Mesenchymal stem cell (in vitro differentiated cells and primary cell): ENCODE data around the gene NTN1.

ENCODE experiments used
- DNase-seq: peaks from one replicate; pipeline ENCODE4 v3.0.0-alpha.2; 2013
- H2AFZ ChIP-seq: one replicate; pipeline ENCODE4 v1.6.1; 2013; ENCODE audit warnings: low read depth, mild to moderate bottlenecking, control low read depth, inconsistent platforms, low read length, moderate library complexity
- H2AK5ac ChIP-seq: 2 replicates; pipeline ENCODE4 v1.6.1; 2013; ENCODE audit warnings: low read length, moderate library complexity, mild to moderate bottlenecking, inconsistent platforms; ENCODE audit not compliant: severe bottlenecking
- H2BK120ac ChIP-seq: one replicate; pipeline ENCODE4 v1.6.1; 2013; ENCODE audit warnings: low read depth, mild to moderate bottlenecking, inconsistent platforms, low read length, moderate library complexity
- H2BK12ac ChIP-seq, 2 experiments: one replicate each; pipeline ENCODE4 v1.6.1; 2013; ENCODE audit warnings: inconsistent platforms in 2 of 2, low read length in 2 of 2, mild to moderate bottlenecking in 2 of 2, moderate library complexity in 2 of 2, control low read depth in 1 of 2
- H2BK15ac ChIP-seq: one replicate; pipeline ENCODE4 v1.6.1; 2013; ENCODE audit warnings: mild to moderate bottlenecking, low read depth, inconsistent platforms; ENCODE audit not compliant: poor library complexity, severe bottlenecking
- H2BK5ac ChIP-seq: 2 replicates; pipeline ENCODE4 v1.6.1; 2013; ENCODE audit warnings: low read depth, mild to moderate bottlenecking, low read length, control low read depth, inconsistent platforms; ENCODE audit not compliant: poor library complexity, severe bottlenecking
- H3K14ac ChIP-seq, 2 experiments: one replicate each; pipeline ENCODE4 v1.6.1; 2013; ENCODE audit warnings: inconsistent platforms in 2 of 2, low read length in 2 of 2, control low read depth in 1 of 2, mild to moderate bottlenecking in 1 of 2, moderate library complexity in 1 of 2
- H3K18ac ChIP-seq, 2 experiments: one replicate each; pipeline ENCODE4 v1.6.1; 2013; ENCODE audit warnings: inconsistent platforms in 2 of 2, low read length in 2 of 2, control low read depth in 1 of 2, low read depth in 1 of 2, mild to moderate bottlenecking in 1 of 2
- H3K23ac ChIP-seq, 2 experiments: one replicate each; pipeline ENCODE4 v1.6.1; 2013; ENCODE audit warnings: inconsistent platforms in 2 of 2, low read length in 2 of 2, mild to moderate bottlenecking in 2 of 2, moderate library complexity in 2 of 2, control low read depth in 1 of 2
- H3K27ac ChIP-seq: 2 replicates; pipeline ENCODE4 v1.5.1; 2013; ENCODE audit warnings: mild to moderate bottlenecking, moderate library complexity, low read length, control low read depth, inconsistent platforms; ENCODE audit not compliant: poor library complexity, severe bottlenecking
- H3K27me3 ChIP-seq, 2 experiments: 2 replicates each; pipeline versions ENCODE4 v1.6.1 to v1.7.0; 2013; ENCODE audit warnings: low read length in 2 of 2, mild to moderate bottlenecking in 2 of 2, moderate library complexity in 2 of 2, control low read depth in 1 of 2, inconsistent platforms in 1 of 2; ENCODE audit not compliant: control insufficient read depth in 1 of 2, insufficient read depth in 1 of 2
- H3K36me3 ChIP-seq, 2 experiments: 2 replicates each; pipeline versions ENCODE4 v1.6.1 to v1.7.0; 2013; ENCODE audit warnings: low read length in 2 of 2, control low read depth in 1 of 2, inconsistent platforms in 1 of 2, low read depth in 1 of 2, mild to moderate bottlenecking in 1 of 2; ENCODE audit not compliant: insufficient read depth in 2 of 2, control insufficient read depth in 1 of 2
- H3K4ac ChIP-seq, 2 experiments: one replicate each; pipeline ENCODE4 v1.6.1; 2013; ENCODE audit warnings: inconsistent platforms in 2 of 2, low read length in 2 of 2, mild to moderate bottlenecking in 2 of 2, moderate library complexity in 2 of 2, control low read depth in 1 of 2, low read depth in 1 of 2
- H3K4me1 ChIP-seq: 2 replicates; pipeline ENCODE4 v1.6.1; 2013; ENCODE audit warnings: low read depth, low read length, control low read depth; ENCODE audit not compliant: control insufficient read depth, insufficient read depth
- H3K4me2 ChIP-seq: 2 replicates; pipeline ENCODE4 v1.6.1; 2013; ENCODE audit warnings: low read length, mild to moderate bottlenecking, inconsistent platforms; ENCODE audit not compliant: poor library complexity, severe bottlenecking
- H3K4me3 ChIP-seq, 2 experiments: 2 replicates each; pipeline versions ENCODE4 v1.5.1 to v1.7.0; 2013; ENCODE audit warnings: low read length in 2 of 2, mild to moderate bottlenecking in 2 of 2, control low read depth in 1 of 2, low read depth in 1 of 2; ENCODE audit not compliant: insufficient read depth in 1 of 2
- H3K79me1 ChIP-seq: replicated peaks from 2 replicates; pipeline ENCODE4 v1.6.1; 2013; ENCODE audit warnings: mild to moderate bottlenecking, control low read depth, low read length, inconsistent platforms; ENCODE audit not compliant: poor library complexity, severe bottlenecking
- H3K9ac ChIP-seq: 2 replicates; pipeline ENCODE4 v1.7.0; 2013; ENCODE audit warnings: mild to moderate bottlenecking, low read length, moderate library complexity
- H3K9me3 ChIP-seq: 2 replicates; pipeline ENCODE4 v1.7.0; 2013; ENCODE audit warnings: mild to moderate bottlenecking, low read length; ENCODE audit not compliant: control insufficient read depth
- H4K8ac ChIP-seq: one replicate; pipeline ENCODE4 v1.6.1; 2013; ENCODE audit warnings: inconsistent platforms, mild to moderate bottlenecking, low read length, moderate library complexity
- H4K91ac ChIP-seq: one replicate; pipeline ENCODE4 v1.6.1; 2013; ENCODE audit warnings: mild to moderate bottlenecking, low read length, inconsistent platforms
- WGBS: methylation state at CpG from one replicate; pipeline ENCODE4 v1.1.7; 2013; ENCODE audit warnings: mixed read lengths; 5-methylcytosine and 5-hydroxymethylcytosine counted together

Gene NTN1

DNA sequence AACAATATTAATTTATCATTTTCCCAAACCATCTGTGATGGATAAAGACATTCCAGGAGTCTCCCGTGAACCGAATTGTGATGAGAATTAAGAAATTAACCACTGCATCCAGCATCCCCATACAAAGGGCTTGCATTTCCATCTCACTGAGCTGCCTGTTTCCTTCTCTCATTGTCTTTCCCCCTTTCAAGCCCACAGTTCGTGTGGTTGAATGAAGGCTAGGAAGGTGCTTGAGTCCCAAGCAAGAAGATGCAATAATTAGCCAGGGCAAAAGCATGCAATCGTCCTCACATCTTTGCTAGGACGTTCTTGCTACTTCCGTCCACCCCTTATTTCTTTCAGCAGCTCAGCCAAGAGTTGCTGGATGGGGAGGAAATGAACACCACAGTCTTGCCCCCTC, 146.1 kb downstream of the NTN1 start:
- Histone ChIP-seq H3K9me3 (no peaks in the 10 kb centered on the region), H3K27me3 (peaks cover 5 to 14% of the 10 kb centered on the region in 2 experiments), H2BK120ac (no peak overlapping the region), H3K27ac (no peak overlapping the region), H4K8ac (no peak overlapping the region), H3K4me3 (no peak overlapping the region), H3K4me1 (peaks cover 1% of the 10 kb centered on the region), H2AK5ac (no peak overlapping the region), H2AFZ (no peak overlapping the region), H3K4ac (no peak overlapping the region), H3K79me1 (no peaks in the 10 kb centered on the region), H2BK15ac (no peak overlapping the region), H2BK12ac (no peak overlapping the region), H3K9ac (no peak overlapping the region), H3K4me2 (no peak overlapping the region), H4K91ac (no peak overlapping the region), H3K14ac (no peak overlapping the region), H3K18ac (no peak overlapping the region), H3K23ac (no peak overlapping the region), H3K36me3 (no peaks in the 10 kb centered on the region), H2BK5ac (no peak overlapping the region)
- WGBS, result 73% methylated on average over 6 of the region's 6 CpGs
- DNase-seq, result no peak

DNA sequence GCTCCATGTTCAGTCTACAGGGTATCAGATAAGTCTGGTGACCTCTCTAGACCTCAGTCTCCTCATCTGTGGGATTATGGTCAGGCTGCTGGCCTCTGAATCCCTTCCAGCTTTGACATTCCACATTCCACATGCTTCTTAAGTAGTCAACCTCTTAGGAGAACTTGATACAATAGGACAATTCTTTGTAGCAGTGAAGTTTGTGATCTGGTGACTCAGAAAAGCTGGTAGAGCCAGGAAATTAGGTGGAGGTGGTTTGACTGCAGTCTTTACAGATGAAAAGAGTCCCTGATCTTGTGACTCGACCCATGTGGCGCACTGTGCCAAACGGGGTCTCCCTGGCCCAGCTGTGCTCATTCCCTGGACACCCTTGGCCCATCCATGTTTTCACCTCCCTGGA, 147.8 kb downstream of the NTN1 start:
- H2BK120ac ChIP-seq, result no peak overlapping the region
- H3K4ac ChIP-seq, result no peak overlapping the region
- no peak overlapping the region for H3K4me2 ChIP-seq
- H4K8ac ChIP-seq, result no peak overlapping the region
- no peak overlapping the region for H3K14ac ChIP-seq
- no peak overlapping the region for H3K4me3 ChIP-seq
- H3K4me1 ChIP-seq, result no peaks in the 10 kb centered on the region
- no peak overlapping the region for H3K18ac ChIP-seq
- no peaks in the 10 kb centered on the region for H3K36me3 ChIP-seq
- 86% methylated on average over 3 of the region's 3 CpGs for WGBS
- H3K27me3 ChIP-seq, result peaks cover 5 to 14% of the 10 kb centered on the region in 2 experiments
- H3K27ac ChIP-seq, result no peak overlapping the region
- H3K9ac ChIP-seq, result no peak overlapping the region
- H3K79me1 ChIP-seq, result no peaks in the 10 kb centered on the region
- no peaks in the 10 kb centered on the region for H3K9me3 ChIP-seq
- no peak overlapping the region for H2AK5ac ChIP-seq
- no peak overlapping the region for H2BK12ac ChIP-seq
- H3K23ac ChIP-seq, result no peak overlapping the region
- no peak overlapping the region for H4K91ac ChIP-seq
- no peak for DNase-seq
- H2BK5ac ChIP-seq, result no peak overlapping the region
- no peak overlapping the region for H2BK15ac ChIP-seq
- no peak overlapping the region for H2AFZ ChIP-seq

DNA sequence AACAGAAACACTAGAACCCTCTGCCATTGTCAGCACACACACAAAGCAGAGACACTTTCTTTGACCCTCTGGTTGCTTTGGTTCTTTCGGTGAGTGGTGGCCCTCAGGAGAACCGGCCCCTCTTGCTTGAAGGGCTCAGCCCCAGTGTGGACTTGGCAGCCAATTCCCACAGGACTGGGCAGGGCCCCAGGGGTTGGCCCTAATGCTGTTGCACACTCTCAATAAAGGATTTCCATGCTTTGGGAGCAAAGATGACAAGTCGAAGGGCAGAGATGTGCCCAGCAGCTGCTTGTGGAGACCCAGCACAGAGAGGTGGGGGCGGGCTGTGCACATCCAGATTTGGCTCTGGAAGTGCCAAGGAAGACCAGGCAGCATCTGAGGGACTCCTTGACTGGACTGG, 149.0 kb downstream of the NTN1 start:
- Histone ChIP-seq H4K8ac (no peak overlapping the region), H3K36me3 (no peaks in the 10 kb centered on the region), H3K4me3 (no peak overlapping the region), H3K4ac (no peak overlapping the region), H2AFZ (no peak overlapping the region), H3K9me3 (peaks cover 5% of the 10 kb centered on the region), H3K9ac (no peak overlapping the region), H2BK15ac (no peak overlapping the region), H4K91ac (no peak overlapping the region), H2BK5ac (no peak overlapping the region), H3K23ac (no peak overlapping the region), H3K4me1 (no peaks in the 10 kb centered on the region), H3K79me1 (no peaks in the 10 kb centered on the region), H2BK120ac (no peak overlapping the region), H3K27me3 (peaks cover 9 to 14% of the 10 kb centered on the region in 2 experiments), H2BK12ac (no peak overlapping the region), H3K4me2 (no peak overlapping the region), H2AK5ac (no peak overlapping the region), H3K18ac (no peak overlapping the region), H3K14ac (no peak overlapping the region), H3K27ac (no peak overlapping the region)
- DNase-seq, result no peak
- 79% methylated on average over 4 of the region's 4 CpGs for WGBS

DNA sequence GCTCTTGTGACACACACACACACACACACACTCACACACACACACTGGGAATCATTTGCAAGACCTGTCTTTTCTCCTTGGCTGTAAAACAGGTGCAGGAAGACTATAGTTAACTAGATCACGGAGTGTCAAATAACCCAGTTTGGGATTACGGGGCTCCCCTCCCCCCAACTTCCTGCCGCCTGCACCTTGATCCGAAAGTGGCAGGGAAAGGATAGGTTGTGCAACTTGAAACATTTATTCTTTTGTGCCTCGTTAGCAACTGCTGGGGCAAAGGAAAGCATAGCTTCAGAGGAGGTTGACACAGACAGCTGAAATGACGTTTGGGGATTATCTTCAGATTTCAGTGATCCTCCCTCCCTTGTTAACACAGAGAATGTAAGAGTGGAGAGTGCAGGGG, 149.5 kb downstream of the NTN1 start:
- Histone ChIP-seq H3K14ac (no peak overlapping the region), H2BK12ac (no peak overlapping the region), H2BK120ac (no peak overlapping the region), H3K79me1 (no peaks in the 10 kb centered on the region), H2BK5ac (no peak overlapping the region), H2BK15ac (no peak overlapping the region), H3K27ac (no peak overlapping the region), H3K9me3 (peaks cover 5% of the 10 kb centered on the region), H3K4ac (no peak overlapping the region), H3K4me1 (no peaks in the 10 kb centered on the region), H4K91ac (no peak overlapping the region), H3K4me3 (no peak overlapping the region), H2AFZ (no peak overlapping the region), H3K23ac (no peak overlapping the region), H4K8ac (no peak overlapping the region), H3K4me2 (no peak overlapping the region), H3K9ac (no peak overlapping the region), H3K36me3 (no peaks in the 10 kb centered on the region), H3K27me3 (peaks cover 9 to 14% of the 10 kb centered on the region in 2 experiments), H2AK5ac (no peak overlapping the region), H3K18ac (no peak overlapping the region)
- 33% methylated on average over 5 of the region's 6 CpGs for WGBS
- no peak for DNase-seq
